Sciatic nerve (tissue), 2 donors: Measurements from ENCODE around the gene CARM1. TPM values are rescaled to one million over a fixed set of nuclear protein-coding genes. Genes with fewer than 3 reads are reported as not detected.
"Not testable (repeated sequence)": the region's sequence is repeated elsewhere in the genome, so short reads cannot be mapped to it uniquely, and the experiment has no call there.

Source experiments
- ATAC-seq: fragments of 200-7000 bp; cut with Tn5 transposase; one replicate; pipeline ENCODE4 v1.9.1; 2020; ENCODE audit warnings: mild to moderate bottlenecking, moderate library complexity
- DNase-seq: peaks from one replicate; pipeline ENCODE4 v3.0.0-alpha.2; 2020; ENCODE audit warnings: low spot score
- intact Hi-C: fragments of 100-400 bp; cut with DNase I; formaldehyde crosslinking; loops from one replicate; pipeline ENCODE4 v1.14.2; 2022
- microRNA-seq: library from miRNA; unstranded; fragments of <30 nt; microRNA quantifications from one replicate; pipeline ENCODE4 v1.2.0, GENCODE V29; 2020
- total RNA-seq: library from RNA; stranded (reverse); fragmentation: NEBNext Ultra II Directional; extraction: Animal tissue kit (Norgen Biotek cat#: 25700); gene quantifications from one replicate; pipeline ENCODE4 v1.2.1, GENCODE V29; 2021
- donor health status: DM: no; HTN: no; CAD: no.
- donor health status: DM: no; HTN: no; CAD: no.

The CARM1 gene
- total RNA-seq, 1 donor from 2014 or later = 33.3 TPM

GRCh38 chr19:10952809-10953208, 81.5 kb downstream of the CARM1 start:
- intact Hi-C loops = no loop called here
- no peak for ATAC-seq
- no peak for DNase-seq

DNA sequence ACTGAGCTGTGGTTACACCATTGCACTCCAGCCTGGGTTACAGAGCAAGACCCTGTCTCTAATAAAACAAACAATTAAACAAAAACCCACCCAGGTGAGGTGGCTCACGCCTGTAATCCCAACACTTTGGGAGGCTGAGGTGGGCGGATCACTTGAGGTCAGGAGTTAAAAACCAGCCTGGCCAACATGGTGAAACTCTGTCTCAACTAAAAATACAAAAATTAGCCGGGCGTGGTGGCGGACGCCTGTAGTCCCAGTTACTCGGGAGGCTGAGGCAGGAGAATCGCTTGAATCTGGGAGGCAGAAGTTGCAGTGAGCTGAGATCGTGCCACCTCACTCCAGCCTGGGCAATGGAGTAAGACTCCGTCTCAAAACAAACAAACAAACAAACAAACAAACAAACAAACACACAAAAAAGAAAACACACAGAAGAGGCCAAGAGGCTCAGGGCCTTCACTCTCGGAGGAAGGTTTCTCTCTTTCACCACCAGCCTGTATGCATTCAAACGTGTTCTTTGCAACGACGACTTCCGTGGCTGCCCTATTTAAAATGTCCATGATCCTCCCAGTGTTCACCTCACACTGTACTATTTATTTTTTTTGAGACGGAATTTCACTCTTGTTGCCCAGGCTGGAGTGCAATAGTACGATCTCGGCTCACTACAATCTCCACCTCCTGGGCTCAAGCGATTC, 88.1 kb downstream of the CARM1 start:
- intact Hi-C loops, DNase-seq, ATAC-seq: not testable (repeated sequence)

GRCh38 chr19:10960314-10961072, 89.1 kb downstream of the CARM1 start, which contains the start of gene SMARCA4:
Gene SMARCA4, plus strand, starts transcription at chr19:10961030. Its CDS starts 23,122 bp downstream, at chr19:10984152.
- intact Hi-C loops = no loop called here
- ATAC-seq = peak; percentile 98

GRCh38 chr19:10961073-10961860, 89.9 kb downstream of the CARM1 start:
- intact Hi-C loops = no loop called here
- ATAC-seq (peak; percentile 16), DNase-seq (no peak)

More at GRCh38 chr19:10960314-10961072, 89.1 kb downstream of the CARM1 start, which contains the start of gene SMARCA4:
- peak; percentile 99 for DNase-seq

DNA sequence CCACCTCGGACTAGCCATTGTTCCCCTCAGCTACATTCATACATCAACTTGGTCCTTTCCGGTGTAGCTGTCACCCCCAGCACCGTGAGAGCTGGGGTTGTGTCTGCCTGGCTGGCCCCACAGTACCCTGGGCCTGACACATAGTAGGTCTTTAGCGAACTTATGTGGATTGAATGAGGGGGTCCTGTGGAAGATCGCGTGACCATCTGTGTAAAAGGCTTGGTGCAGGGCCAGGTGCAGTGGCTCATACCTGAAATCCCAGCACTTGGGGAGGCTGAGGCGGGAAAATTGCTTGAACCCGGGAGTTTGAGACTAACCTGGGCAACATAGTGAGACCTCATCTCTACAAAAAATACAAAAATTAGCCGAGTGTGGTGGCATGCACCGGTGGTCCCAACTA, 91.5 kb downstream of the CARM1 start:
- no peak for ATAC-seq
- DNase-seq = no peak
- intact Hi-C loops = no loop called here

DNA sequence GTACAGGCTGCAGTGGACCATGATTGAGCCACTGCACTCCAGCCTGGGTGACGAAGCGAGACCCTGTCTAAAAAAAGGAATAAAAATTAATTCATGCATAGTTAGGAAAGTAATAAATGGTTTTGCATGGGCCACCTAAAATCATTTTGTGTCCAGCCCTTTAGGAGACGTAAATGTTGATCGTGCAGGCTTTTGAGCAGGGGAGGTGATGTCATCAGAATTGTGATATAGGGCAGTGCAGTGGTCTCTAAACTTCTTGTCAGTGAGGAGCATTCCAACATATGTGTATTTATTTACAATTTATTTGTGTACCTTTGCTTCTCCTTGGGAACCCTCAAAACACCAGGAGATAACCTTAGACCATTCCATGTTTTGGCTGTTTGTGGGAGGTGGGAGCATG, 92.5 kb downstream of the CARM1 start:
- ATAC-seq (no peak), DNase-seq (no peak)
- intact Hi-C loops = no loop called here

DNA sequence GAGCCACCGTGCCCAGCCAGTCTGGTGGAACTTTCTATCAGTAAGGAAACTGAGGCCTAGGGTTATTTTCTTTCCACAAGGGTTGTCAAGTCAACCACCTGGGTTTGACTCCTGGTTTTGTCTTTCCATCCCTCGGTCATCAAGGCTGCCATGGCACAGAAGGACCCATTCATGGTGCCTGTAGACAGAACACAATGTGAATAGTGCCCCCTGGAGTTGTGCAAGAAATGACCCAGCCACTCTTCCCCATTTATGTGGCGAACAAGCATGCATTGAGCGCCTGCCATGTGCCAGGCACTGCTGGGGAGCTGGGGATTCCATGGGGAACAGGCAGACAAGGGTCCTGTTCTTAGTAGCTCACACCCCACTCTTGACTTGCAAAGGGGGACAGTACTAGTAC, 93.5 kb downstream of the CARM1 start:
- DNase-seq = no peak
- no peak for ATAC-seq
- intact Hi-C loops = no loop called here

DNA sequence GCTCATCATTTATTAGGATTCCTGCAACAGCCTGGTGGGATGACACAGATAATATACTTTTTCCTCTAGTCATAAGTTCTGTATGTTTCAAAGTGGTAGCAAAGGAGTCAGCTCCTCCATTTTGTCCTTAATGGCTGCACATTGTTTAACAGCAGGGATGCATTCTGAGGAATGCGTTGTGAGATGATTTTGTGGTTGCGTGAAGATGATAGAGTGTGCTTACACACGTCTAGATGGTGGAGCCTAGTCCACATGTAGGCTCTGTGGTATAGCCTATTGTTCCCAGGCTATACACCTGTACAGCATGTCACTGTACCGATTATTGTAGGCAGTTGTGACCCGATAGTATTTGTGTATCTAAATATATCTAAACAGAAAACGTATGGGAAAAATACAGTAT, 94.0 kb downstream of the CARM1 start:
- no peak for DNase-seq
- intact Hi-C loops = no loop called here
- ATAC-seq = no peak

DNA sequence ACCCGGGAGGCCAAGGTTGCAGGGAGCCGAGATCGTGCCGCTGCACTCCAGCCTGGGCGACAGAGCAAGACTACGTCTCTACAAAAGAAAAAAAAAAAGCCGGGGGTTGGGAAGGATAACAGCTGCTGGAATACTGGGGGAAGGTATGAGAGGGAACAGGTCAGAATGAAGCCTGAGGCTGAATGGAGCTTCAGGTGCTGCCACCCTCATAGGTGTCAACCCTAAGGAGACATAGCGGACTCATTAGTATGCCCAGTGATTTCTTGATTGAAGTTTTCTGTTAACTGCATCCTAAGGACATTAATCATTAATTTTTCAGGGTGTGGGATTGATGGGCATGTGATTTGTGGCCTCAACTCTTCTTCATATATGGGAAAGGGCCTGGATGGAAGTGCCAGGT, 95.5 kb downstream of the CARM1 start:
- DNase-seq = no peak
- no peak for ATAC-seq
- intact Hi-C loops = no loop called here

- no peak for ATAC-seq
- intact Hi-C loops = no loop called here
- no peak for DNase-seq
Measured at GRCh38 chr19:10968527-10969135, 97.3 kb downstream of the CARM1 start.

DNA sequence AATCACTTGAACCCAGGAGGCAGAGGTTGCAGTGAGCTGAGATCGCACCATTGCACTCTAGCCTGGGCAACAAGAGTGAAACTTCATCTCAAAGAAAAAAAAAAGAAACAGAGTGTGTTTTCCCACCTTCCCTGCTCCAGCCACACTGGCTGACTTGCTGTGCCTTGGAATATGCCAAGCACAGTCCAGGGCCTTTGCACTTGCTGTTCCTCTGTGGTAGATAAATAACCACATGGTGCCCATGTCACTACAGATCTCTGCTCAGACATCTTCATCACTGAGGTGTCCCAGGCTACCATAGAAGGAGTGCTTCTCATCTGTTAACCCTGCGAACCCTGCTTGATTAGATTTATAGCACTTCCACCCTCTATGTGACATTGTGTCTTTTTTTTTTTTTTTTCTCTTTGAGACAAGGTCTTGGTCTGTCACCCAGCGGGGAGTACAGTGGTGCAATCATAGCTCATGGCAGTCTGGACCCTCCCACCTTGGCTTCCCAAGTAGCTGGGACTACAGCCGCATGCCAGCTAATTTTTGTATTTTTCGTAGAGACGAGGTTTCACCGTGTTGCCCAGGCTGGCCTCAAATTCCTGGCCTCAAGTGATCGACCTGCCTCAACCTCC, 99.9 kb downstream of the CARM1 start:
- intact Hi-C loops = no loop called here
- no peak for ATAC-seq

More for the DNA sequence above, 99.9 kb downstream of the CARM1 start:
- no peak for DNase-seq

Small RNAs within 50 kb of the gene (microRNA-seq; reads per million reads assigned to microRNA genes)
- not detected for gene MIR6793

Other genes starting within 250 kb of the CARM1 start
- 281 TPM for gene SLC44A2, start 246.0 kb upstream of the CARM1 start, total RNA-seq
- gene ILF3, start 217.2 kb upstream of the CARM1 start, total RNA-seq = 198 TPM
- 43.8 TPM for gene QTRT1, start 170.1 kb upstream of the CARM1 start, total RNA-seq
- 136 TPM for gene DNM2, start 153.5 kb upstream of the CARM1 start, total RNA-seq
- gene TMED1, start 35.3 kb upstream of the CARM1 start, total RNA-seq = 20.0 TPM
- 2.7 TPM for gene C19orf38, start 23.1 kb upstream of the CARM1 start, total RNA-seq
- gene YIPF2, start 57.1 kb downstream of the CARM1 start, total RNA-seq = 33.1 TPM
- gene TIMM29, start 57.3 kb downstream of the CARM1 start, total RNA-seq = 14.4 TPM
- gene SMARCA4, start 89.5 kb downstream of the CARM1 start, total RNA-seq = 77.8 TPM
- 155 TPM for gene LDLR, start 217.9 kb downstream of the CARM1 start, total RNA-seq